Sigmoid colon (tissue), 3 donors: Measurements from ENCODE around the gene NCAM2.

Experiments used
- CTCF ChIP-seq, 4 experiments: fragments of 450-650 bp in 3 of 4; fragments of 200-600 bp in 1 of 4; IDR thresholded peaks; one replicate each; pipeline ENCODE4 v1.5.1; 2016 to 2019; ENCODE audit warnings: antibody characterized with exemption in 4 of 4, mild to moderate bottlenecking in 3 of 4, moderate library complexity in 2 of 4
- POLR2A ChIP-seq, 2 donors: fragments of 450-650 bp; IDR thresholded peaks; one replicate each; pipeline ENCODE4 v1.6.1; 2016; ENCODE audit warnings: antibody characterized with exemption in 2 of 2, mild to moderate bottlenecking in 2 of 2, moderate library complexity in 2 of 2

DNA sequence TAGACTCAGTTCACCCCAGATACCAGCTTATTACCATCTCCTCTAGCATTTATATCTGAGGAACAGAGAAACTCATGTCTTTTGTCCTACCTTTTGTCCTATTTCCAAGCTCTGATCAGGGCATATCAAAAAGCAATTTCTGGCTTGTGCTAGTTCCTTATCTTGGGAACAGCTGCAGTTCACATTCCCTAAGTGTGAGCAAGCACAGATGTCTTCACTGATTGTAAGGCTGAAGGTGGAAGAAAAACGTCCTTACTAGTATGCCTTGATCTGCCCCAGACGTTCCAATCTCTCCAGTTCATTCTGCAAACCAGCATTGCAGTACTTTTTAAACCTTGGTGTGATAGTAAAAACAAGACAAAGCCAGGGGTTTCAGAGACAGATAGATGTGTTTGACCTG, 139.8 kb downstream of the NCAM2 start:
- TF ChIP-seq CTCF (IDR thresholded peaks at IDR 0.05) (no peak), POLR2A (IDR thresholded peaks at IDR 0.05) (no peak)
